ENCODE data around the gene KRABD2.

DNA sequence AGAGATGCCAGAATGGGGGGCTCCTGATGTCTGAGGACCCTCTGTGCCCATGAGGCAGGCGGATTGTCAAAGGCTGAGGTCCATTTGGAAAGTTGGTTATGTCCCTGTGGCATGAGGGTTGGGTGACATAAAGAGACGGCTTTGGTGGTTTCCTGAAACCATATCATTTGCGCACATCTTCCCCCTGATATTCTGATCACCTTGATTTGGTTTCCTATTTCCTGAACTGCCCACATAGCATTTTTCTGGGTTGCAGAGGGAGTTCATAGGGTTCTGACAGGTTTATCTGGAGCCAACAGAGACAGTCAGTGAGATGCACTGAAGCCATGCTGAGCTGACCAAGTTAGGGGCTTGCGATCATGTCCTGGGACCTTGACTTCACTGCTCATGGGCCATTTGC lies 36.8 kb upstream of the KRABD2 start:
- TF ChIP-seq, protein P1, sequence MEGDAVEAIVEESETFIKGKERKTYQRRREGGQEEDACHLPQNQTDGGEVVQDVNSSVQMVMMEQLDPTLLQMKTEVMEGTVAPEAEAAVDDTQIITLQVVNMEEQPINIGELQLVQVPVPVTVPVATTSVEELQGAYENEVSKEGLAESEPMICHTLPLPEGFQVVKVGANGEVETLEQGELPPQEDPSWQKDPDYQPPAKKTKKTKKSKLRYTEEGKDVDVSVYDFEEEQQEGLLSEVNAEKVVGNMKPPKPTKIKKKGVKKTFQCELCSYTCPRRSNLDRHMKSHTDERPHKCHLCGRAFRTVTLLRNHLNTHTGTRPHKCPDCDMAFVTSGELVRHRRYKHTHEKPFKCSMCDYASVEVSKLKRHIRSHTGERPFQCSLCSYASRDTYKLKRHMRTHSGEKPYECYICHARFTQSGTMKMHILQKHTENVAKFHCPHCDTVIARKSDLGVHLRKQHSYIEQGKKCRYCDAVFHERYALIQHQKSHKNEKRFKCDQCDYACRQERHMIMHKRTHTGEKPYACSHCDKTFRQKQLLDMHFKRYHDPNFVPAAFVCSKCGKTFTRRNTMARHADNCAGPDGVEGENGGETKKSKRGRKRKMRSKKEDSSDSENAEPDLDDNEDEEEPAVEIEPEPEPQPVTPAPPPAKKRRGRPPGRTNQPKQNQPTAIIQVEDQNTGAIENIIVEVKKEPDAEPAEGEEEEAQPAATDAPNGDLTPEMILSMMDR (IDR thresholded peaks at IDR 0.05), result no peak
- no peak for TF ChIP-seq POLR2A (IDR thresholded peaks at IDR 0.05)
